ENCODE measurements around the gene RERE. TPM values are rescaled to one million over a fixed set of nuclear protein-coding genes. Genes with fewer than 3 reads are reported as not detected.
"Not testable (repeated sequence)": the region's sequence is repeated elsewhere in the genome, so short reads cannot be mapped to it uniquely, and the experiment has no call there.

Gene RERE
- total RNA-seq, 1 experiment from 2014 or later, result 217 TPM

DNA sequence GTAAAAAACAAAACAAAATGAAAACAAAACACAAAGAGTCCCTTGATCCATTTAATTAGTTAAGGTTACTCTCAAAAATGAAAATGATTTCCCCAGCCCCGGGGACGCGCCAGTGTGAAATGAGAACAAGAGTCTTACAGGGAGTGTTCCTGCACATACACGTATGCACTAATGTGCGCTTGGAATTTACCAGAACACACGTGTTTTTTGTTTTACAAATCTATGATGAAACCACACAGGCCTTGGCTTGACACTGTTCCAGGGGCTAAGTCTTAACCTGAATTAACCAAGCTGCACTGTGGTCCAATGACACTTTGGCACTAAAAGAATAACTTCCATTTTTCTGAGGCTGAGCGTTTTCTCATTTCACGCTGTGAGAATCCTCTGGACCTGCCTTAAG lies 435.8 kb downstream of the RERE start:
- ChIA-PET POLR2A (no interaction called here), CTCF (no interaction called here)
- no peak for ATAC-seq
- Histone ChIP-seq H3K36me3 (ENCODE audit: control insufficient read depth, insufficient read depth, low read length) (peaks cover 16% of the 10 kb centered on the region), H3K4me3 (ENCODE audit: low read depth in 2 of 2, low read length in 2 of 2) (no peak overlapping the region), H3K27ac (ENCODE audit: low read length) (peak overlapping the region; percentile 45; the same call in 1 of the 2 replicates), H3K27me3 (ENCODE audit: control insufficient read depth, insufficient read depth, low read length) (no peaks in the 10 kb centered on the region), H3K9me3 (ENCODE audit: control insufficient read depth, insufficient read depth, low read depth, low read length) (no peaks in the 10 kb centered on the region), H3K4me1 (ENCODE audit: control insufficient read depth, insufficient read depth, low read length) (peaks cover 49% of the 10 kb centered on the region)
- DNase-seq (ENCODE audit: low read depth, low spot score), result no peak
- TF ChIP-seq TCF7L2 (IDR thresholded peaks at IDR 0.05; ENCODE audit: low read depth, low read length), result no peak
- TF ChIP-seq POLR2AphosphoS5 (IDR thresholded peaks at IDR 0.05; ENCODE audit: low read depth, low read length), result no peak
- TF ChIP-seq SIN3A (IDR thresholded peaks at IDR 0.05; ENCODE audit: borderline replicate concordance, insufficient read depth, low read depth, low read length), result no peak
- TF ChIP-seq REST (IDR thresholded peaks at IDR 0.05; ENCODE audit: insufficient read depth in 1 of 2, low read depth in 2 of 2, low read length in 1 of 2), result no peak
- no peak for TF ChIP-seq CTCF (IDR thresholded peaks at IDR 0.05)
- no TSS peak for BruUV-seq (replicated peaks)
- intact Hi-C loops (cut with micrococcal nuclease; ENCODE audit: unreplicated experiment) (no loop called here), in situ Hi-C loops (cut with HindIII; ENCODE audit: low pct_unique_long_range_greater_than_20kb, low sequenced_read_pairs) (no loop called here)

- in situ Hi-C loops (cut with HindIII; ENCODE audit: low pct_unique_long_range_greater_than_20kb, low sequenced_read_pairs); H3K4me3 ChIP-seq (ENCODE audit: low read depth in 2 of 2, low read length in 2 of 2); POLR2A ChIA-PET; H3K27ac ChIP-seq (ENCODE audit: low read length); CTCF ChIA-PET; ATAC-seq; H3K27me3 ChIP-seq (ENCODE audit: control insufficient read depth, insufficient read depth, low read length); H3K9me3 ChIP-seq (ENCODE audit: control insufficient read depth, insufficient read depth, low read depth, low read length); DNase-seq (ENCODE audit: low read depth, low spot score); intact Hi-C loops (cut with micrococcal nuclease; ENCODE audit: unreplicated experiment); BruUV-seq (replicated peaks): not testable (repeated sequence)
- Histone ChIP-seq H3K36me3 (ENCODE audit: control insufficient read depth, insufficient read depth, low read length) (peaks cover 17% of the 10 kb centered on the region), H3K4me1 (ENCODE audit: control insufficient read depth, insufficient read depth, low read length) (peaks cover 57% of the 10 kb centered on the region)
Measured at GRCh38 chr1:8380310-8380709, 437.1 kb downstream of the RERE start.

DNA sequence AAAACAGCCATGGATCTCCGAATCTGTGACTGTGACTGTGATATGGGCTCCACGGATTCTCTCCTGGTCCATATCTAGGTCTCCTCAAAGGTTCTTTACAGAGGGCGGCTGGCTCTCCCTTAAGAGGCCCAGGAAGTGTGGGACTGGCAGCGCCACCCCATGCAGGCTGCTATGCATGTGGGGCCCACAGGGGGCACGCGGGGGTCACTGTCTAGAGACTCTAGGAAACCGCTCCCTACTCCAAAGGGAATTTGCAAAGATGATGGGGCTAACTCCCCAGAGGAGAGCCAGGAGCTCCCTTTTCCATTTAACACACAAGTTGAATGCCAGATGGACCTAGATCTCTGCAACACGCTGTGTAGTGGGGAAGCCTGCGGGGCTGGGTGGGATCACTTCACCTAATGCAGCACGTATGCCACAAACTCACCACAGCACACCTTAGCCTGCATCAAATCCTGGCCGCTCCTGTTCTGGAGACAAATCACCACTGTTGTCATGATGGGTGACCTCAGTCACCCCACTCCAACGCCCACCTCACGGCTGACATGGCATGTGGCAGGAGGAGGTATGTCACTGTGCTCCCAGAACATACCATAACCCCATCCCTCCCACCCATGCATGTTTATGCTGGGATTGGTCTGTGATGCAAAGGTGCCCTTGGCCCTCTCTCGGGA lies 437.8 kb downstream of the RERE start:
- Histone ChIP-seq H3K27me3 (ENCODE audit: control insufficient read depth, insufficient read depth, low read length) (no peaks in the 10 kb centered on the region), H3K4me3 (ENCODE audit: low read depth in 2 of 2, low read length in 2 of 2) (no peak overlapping the region), H3K9me3 (ENCODE audit: control insufficient read depth, insufficient read depth, low read depth, low read length) (no peaks in the 10 kb centered on the region), H3K36me3 (ENCODE audit: control insufficient read depth, insufficient read depth, low read length) (peaks cover 15% of the 10 kb centered on the region), H3K27ac (ENCODE audit: low read length) (no peak overlapping the region; the same call in 1 of the 2 replicates), H3K4me1 (ENCODE audit: control insufficient read depth, insufficient read depth, low read length) (peaks cover 55% of the 10 kb centered on the region)
- BruUV-seq (replicated peaks), result no TSS peak
- DNase-seq (ENCODE audit: low read depth, low spot score) (no peak), ATAC-seq (no peak)
- POLR2A ChIA-PET, result no interaction called here
- intact Hi-C loops (cut with micrococcal nuclease; ENCODE audit: unreplicated experiment) (no loop called here), in situ Hi-C loops (cut with HindIII; ENCODE audit: low pct_unique_long_range_greater_than_20kb, low sequenced_read_pairs) (no loop called here)
- CTCF ChIA-PET, result interaction anchor here (0.7 kb wide), 1 partner anchor 8 kb away, joined by 3 read pairs; no protein-coding TSS in a partner anchor
- TF ChIP-seq REST (IDR thresholded peaks at IDR 0.05; ENCODE audit: insufficient read depth in 1 of 2, low read depth in 2 of 2, low read length in 1 of 2), result no peak
- TF ChIP-seq POLR2AphosphoS5 (IDR thresholded peaks at IDR 0.05; ENCODE audit: low read depth, low read length), result no peak
- TF ChIP-seq CTCF (IDR thresholded peaks at IDR 0.05), result no peak
- no peak for TF ChIP-seq SIN3A (IDR thresholded peaks at IDR 0.05; ENCODE audit: borderline replicate concordance, insufficient read depth, low read depth, low read length)
- TF ChIP-seq TCF7L2 (IDR thresholded peaks at IDR 0.05; ENCODE audit: low read depth, low read length), result no peak

Data from Panc1 (cell line).